Fibroblast of peridontal ligament (primary cell): ENCODE measurements around the gene DTNB.
A peak's percentile ranks its signal among the peaks of the same experiment; 100 is the strongest.
"Not testable (repeated sequence)": the region's sequence is repeated elsewhere in the genome, so short reads cannot be mapped to it uniquely, and the experiment has no call there.

Source experiments
- DNase-seq: peaks from one replicate; pipeline ENCODE4 v3.0.0-alpha.2; 2010; ENCODE audit errors: extremely low read depth

The DTNB gene

DNA sequence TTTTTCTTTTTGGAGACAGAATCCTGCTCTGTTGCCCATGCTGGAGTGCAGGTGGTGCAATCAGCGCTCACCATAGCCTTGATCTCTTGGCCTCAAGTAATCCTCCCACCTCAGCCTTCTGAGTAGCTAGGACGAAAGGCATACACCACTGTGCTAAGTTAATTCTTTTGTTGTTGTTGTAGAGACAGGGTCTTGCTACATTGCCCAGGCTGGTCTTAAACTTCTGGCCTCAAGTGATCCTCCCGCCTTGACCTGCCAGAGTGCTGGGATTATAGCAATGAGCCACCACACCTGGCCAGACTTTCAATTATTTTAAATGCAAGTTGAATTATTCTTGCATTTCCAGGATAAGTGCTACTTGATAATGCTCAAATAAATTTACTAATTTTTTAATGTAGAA, 126.5 kb downstream of the DTNB start:
- no peak for DNase-seq

DNA sequence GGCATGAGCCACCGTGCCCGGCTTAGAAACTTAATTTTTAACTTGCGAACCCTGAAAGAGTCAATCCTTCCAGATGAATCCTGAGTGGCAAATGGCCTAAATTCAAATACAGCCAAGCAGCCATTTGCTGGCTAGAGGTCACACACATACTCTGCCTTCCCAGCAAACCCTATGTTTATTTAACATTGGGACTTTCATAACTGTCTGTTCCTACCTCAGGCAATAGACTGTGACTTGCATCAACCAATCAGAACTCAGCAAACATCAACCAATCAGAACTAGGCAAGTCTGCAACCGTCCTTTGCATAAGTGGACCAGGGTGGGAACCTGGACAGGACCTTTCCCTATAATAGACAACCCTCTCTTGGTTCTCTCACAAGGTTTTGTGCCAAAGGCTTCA, 127.5 kb downstream of the DTNB start:
- DNase-seq, result no peak

GRCh38 chr2:25544445-25544844, 128.9 kb downstream of the DTNB start:
- no peak for DNase-seq

DNA sequence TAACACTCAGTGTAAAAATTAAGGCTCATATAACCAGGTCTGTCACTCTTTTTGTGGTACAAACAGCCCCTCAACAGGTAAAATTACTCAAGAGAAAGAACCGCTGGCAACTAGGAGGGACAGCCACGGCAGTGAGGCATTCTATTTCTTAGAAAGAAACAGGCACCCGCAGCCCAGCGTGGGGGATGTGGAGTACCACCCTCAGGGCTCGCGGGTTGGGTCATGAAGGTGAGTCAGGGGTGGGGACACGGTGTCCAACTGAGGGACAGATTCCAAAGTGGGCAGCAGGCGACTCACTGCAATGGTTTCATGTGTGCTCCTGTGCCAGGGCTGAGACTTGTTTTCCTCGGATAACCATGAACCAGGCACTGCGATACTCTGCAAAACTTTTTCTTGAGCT, 129.4 kb downstream of the DTNB start:
- DNase-seq, result no peak

DNA sequence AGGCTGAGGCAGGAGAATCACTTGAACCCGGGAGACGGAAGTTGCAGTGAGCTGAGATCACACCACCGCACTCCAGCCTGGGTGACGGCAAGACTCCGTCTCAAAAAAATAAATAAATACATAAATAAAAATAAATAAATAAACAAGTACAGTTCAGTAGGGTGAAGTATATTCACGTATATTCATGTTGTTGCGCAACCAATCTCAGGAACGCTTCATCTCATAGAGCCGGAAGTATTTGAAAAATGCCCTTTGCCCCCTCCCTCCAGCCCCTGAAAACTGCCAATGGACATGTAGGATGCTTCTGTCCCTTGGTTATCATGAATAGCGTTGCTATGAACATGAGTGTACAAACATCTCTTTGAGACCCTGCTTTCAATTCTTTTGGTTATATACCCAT, 132.0 kb downstream of the DTNB start:
- DNase-seq, result no peak

DNA sequence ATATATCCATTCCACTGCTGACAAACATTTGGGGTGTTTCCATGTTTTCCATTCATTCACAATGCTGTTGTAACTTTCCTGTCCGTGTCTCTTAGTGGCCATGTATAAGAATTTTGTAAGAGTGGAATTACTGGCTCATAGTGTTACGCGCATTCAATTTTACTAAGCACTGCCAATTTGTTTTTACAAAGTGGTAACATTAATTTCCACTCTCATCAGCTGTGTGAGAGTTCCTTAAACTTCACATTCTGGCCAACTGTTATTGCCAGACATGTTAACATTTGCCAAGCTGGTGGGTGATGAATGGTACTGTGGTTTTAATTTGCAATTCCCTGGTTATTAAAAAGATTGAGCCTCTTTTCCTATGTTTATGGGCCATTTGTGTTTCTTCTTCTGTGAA, 134.2 kb downstream of the DTNB start:
- peak; percentile 19 for DNase-seq

- no peak for DNase-seq
Measured at GRCh38 chr2:25537526-25537925, 135.9 kb downstream of the DTNB start.

GRCh38 chr2:25535411-25536289, 137.7 kb downstream of the DTNB start:
- not testable (repeated sequence) for DNase-seq

GRCh38 chr2:25534937-25535336, 138.4 kb downstream of the DTNB start:
- not testable (repeated sequence) for DNase-seq

DNA sequence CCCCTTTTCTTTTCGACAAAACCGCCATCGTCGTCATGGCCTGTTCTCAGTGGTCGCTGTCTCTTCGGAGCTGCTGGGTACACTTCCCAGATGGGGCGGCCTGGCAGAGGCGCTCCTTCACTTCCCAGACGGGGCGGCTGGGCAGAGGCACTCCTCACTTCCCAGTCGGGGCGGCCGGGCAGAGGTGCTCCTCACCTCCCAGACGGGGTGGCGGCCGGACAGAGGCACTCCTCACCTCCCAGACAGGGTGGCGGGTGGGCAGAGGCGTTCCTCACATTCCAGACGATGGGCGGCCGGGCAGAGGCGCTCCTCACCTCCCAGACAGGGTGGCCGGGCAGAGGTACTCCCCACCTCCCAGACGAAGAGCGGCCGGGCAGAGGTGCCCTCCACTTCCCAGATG, 138.9 kb downstream of the DTNB start:
- DNase-seq, result no peak

DNA sequence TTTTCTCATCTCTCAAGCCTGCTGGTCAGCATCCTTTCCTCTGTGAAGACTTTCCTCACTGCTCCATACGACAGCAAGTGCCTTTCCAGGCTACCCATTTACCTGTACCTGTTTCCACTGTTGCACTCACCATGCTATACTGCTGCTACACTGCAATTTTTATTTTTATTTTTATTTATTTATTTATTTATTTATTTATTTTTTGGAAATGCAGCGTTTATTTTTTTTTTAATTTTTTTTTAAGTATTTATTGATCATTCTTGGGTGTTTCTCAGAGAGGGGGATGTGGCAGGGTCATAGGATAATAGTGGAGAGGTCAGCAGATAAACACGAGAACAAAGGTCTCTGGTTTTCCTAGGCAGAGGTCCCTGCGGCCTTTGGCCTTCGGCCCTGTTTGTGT, 139.6 kb downstream of the DTNB start:
- not testable (repeated sequence) for DNase-seq

- no peak for DNase-seq
Measured at GRCh38 chr2:25532521-25532920, 140.9 kb downstream of the DTNB start.

DNA sequence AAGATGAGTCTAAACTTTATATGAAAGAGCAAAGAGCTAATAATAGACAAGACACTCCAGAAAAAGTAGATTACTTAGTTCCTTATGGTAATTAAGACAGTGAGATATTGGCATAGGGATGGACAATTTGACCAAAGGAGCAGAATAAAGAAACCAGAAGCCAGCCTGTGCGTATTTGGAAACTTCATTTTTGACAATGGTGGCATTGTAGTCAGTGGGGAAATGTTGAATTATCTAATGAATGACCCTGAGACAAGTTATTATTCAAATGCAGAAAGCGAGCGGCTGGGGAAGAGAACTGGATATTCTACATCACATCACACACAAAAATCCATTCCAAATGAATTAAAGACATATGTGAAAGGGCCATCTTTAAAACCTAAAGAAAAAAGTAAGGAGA, 144.3 kb downstream of the DTNB start:
- no peak for DNase-seq

DNA sequence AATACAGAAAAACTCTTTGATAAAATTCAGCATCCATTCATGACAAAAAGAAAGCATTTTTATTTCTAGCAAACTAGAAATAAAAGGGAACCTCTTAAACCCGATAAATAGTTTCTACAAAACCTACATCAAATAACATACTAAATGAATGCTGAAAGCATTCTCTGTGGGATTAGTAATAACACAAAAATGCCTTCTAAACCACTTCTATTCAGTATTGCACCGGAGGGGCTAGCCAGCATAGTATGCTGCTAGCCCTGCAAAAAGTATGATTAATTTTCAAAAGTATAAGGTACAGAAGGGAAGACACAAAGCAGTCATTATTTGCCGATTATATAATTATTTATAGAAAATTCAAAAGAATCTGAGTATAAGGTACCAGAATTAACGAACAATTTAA, 145.2 kb downstream of the DTNB start:
- DNase-seq, result peak; percentile 73

- no peak for DNase-seq
Measured at GRCh38 chr2:25524507-25524906, 148.9 kb downstream of the DTNB start.

GRCh38 chr2:25523060-25523459, 150.3 kb downstream of the DTNB start:
- DNase-seq, result no peak

DNA sequence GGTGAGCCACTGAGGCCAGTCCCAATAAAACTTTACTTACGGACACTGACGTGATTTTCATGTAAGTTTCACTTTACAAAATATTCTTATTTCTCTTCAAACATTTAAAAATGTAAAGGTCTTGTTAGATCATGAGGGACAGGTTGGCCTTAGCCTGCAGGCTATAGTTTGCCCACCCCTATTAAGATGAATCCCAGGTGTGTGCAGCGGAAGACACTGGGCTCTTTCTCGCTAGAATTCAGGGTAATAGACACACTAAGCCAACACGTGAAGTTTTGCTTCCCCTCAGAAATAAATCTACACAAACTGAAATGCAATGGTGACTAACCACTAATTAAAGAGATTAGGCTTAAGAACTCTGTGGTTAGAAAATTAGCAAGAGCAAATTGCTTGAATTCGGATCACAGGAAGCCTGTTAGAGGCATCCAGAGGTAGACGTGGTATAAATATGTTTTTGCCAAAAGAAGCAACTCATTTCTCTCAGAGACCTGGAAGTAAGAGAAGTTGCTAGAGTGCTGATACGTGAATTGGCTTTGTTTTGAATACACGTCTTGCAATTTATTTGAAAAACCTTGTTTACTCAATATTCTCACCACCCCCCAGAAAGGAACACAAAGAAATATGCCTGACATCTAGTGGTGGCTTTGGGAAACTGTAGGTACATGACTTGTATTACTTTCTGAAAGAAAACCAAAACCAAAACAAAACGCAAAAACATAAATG, 151.6 kb downstream of the DTNB start:
- peak; percentile 94 for DNase-seq

- no peak for DNase-seq
Measured at GRCh38 chr2:25521126-25521525, 152.3 kb downstream of the DTNB start.

- DNase-seq, result peak; percentile 17
Measured at GRCh38 chr2:25517701-25518100, 155.7 kb downstream of the DTNB start.

DNA sequence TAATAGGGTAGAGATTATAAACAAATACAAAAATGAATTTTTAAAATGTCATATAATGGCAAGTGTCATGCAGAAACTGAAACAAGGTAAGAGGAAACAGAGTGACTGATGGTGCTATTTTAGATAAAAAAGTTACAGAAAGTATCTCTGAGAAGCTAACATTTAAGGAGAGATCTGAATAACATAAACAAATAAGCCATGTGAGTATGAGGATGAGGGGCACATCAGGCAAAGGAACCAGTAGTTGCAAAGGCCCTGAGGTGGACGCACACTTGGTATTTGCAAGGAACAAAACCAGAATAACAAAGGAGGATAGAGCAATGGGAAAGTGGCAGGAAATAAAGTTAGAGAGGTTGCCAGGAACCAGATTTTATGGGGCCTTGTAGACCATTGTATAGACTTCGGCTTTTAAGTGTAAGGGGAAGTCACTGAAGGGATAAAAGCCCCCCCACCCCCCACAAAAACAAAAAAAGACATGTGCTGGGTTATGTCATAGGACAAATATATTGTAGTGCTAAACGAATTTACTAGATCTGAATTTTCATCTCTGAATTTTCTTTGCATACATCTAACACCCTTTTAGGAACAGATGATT, 159.2 kb downstream of the DTNB start:
- DNase-seq, result no peak

DNA sequence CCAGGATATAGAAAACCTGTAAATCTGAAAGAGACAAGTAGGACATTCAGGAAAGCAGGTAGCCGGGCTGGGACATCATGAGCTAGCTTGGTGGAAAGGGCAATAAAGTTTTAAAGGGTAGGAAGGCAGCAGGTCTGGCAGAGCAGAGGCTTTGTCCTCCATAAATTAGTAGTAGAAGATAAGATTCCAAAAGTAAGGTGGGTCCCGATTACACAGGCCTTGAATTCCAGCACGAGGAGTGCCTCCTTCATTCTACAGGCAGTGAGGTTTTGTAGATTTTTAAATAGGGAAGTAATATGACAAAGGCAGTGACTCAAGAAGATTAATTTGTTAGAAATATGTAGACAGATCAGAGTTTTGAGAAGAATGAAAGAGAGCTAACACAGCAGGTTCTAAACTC, 160.7 kb downstream of the DTNB start:
- no peak for DNase-seq

DNA sequence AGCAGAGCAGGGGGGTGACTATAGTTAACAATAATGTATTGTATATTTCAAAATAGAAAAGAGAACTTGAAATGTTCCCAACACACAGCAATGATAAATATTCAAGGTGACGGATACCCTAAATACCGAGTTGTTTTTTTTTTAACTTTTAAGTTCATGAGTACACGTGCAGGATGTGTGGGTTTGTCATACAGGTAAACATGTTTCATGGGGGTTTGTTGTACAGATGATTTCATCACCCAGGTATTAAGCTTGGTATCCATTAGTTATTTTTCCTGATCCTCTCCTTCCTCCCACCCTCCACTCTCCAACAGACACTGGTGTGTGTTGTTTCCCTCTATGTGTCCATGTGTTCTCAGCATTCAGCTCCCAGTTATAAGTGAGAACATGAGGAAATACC, 167.2 kb downstream of the DTNB start:
- no peak for DNase-seq

- DNase-seq, result peak; percentile 35
Measured at GRCh38 chr2:25505622-25506021, 167.8 kb downstream of the DTNB start.
